ENCODE data around the gene TMIGD3.

DNA sequence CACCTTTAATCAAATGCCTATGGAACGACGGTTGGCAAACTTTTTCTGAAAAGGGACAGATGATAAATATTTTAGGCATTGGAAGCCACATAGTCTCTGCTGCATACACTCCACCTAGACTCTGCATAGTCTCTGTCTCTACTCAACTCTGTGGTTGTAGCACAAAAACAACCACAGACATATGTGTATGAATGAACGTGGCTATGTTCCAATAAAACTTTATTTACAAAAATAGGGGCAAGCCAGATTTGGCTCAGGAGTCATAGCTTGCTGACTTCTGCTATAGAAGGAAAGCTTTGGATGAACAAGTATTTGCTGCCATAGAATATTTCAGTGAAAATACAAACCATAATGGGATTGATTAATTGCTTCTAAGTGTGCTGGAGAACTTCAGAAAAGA, 37.5 kb upstream of the TMIGD3 start:
- TF ChIP-seq, protein P1, sequence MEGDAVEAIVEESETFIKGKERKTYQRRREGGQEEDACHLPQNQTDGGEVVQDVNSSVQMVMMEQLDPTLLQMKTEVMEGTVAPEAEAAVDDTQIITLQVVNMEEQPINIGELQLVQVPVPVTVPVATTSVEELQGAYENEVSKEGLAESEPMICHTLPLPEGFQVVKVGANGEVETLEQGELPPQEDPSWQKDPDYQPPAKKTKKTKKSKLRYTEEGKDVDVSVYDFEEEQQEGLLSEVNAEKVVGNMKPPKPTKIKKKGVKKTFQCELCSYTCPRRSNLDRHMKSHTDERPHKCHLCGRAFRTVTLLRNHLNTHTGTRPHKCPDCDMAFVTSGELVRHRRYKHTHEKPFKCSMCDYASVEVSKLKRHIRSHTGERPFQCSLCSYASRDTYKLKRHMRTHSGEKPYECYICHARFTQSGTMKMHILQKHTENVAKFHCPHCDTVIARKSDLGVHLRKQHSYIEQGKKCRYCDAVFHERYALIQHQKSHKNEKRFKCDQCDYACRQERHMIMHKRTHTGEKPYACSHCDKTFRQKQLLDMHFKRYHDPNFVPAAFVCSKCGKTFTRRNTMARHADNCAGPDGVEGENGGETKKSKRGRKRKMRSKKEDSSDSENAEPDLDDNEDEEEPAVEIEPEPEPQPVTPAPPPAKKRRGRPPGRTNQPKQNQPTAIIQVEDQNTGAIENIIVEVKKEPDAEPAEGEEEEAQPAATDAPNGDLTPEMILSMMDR (IDR thresholded peaks at IDR 0.05), result no peak
- TF ChIP-seq, protein P2, sequence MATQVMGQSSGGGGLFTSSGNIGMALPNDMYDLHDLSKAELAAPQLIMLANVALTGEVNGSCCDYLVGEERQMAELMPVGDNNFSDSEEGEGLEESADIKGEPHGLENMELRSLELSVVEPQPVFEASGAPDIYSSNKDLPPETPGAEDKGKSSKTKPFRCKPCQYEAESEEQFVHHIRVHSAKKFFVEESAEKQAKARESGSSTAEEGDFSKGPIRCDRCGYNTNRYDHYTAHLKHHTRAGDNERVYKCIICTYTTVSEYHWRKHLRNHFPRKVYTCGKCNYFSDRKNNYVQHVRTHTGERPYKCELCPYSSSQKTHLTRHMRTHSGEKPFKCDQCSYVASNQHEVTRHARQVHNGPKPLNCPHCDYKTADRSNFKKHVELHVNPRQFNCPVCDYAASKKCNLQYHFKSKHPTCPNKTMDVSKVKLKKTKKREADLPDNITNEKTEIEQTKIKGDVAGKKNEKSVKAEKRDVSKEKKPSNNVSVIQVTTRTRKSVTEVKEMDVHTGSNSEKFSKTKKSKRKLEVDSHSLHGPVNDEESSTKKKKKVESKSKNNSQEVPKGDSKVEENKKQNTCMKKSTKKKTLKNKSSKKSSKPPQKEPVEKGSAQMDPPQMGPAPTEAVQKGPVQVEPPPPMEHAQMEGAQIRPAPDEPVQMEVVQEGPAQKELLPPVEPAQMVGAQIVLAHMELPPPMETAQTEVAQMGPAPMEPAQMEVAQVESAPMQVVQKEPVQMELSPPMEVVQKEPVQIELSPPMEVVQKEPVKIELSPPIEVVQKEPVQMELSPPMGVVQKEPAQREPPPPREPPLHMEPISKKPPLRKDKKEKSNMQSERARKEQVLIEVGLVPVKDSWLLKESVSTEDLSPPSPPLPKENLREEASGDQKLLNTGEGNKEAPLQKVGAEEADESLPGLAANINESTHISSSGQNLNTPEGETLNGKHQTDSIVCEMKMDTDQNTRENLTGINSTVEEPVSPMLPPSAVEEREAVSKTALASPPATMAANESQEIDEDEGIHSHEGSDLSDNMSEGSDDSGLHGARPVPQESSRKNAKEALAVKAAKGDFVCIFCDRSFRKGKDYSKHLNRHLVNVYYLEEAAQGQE (IDR thresholded peaks at IDR 0.05; ENCODE audit: insufficient read depth in 1 of 2, low read depth in 2 of 2, low read length in 1 of 2), result no peak
- TF ChIP-seq SIN3A (IDR thresholded peaks at IDR 0.05; ENCODE audit: borderline replicate concordance, insufficient read depth, low read depth, low read length) (no peak), POLR2AphosphoS5 (IDR thresholded peaks at IDR 0.05; ENCODE audit: low read depth, low read length) (no peak), TCF7L2 (IDR thresholded peaks at IDR 0.05; ENCODE audit: low read depth, low read length) (no peak)
